NB4 (cell line): ENCODE data around the gene CTDP1.

Experiments used
- CTCF ChIP-seq: IDR thresholded peaks from one replicate; pipeline ENCODE4 v1.5.1; 2012; ENCODE audit warnings: low read depth, low read length
- MAX ChIP-seq: IDR thresholded peaks from 2 replicates; pipeline ENCODE4 v1.6.1; 2011; ENCODE audit warnings: low read depth, low read length
- MYC ChIP-seq: IDR thresholded peaks from 2 replicates; pipeline ENCODE4 v1.6.1; 2011; ENCODE audit warnings: low read depth, low read length

GRCh38 chr18:79640064-79640672 is 39.4 kb upstream of the CTDP1 start:
- TF ChIP-seq CTCF (no peak), MYC (no peak), MAX (no peak)
